Measurements from ENCODE around the gene GFI1B.
"Not testable (repeated sequence)": the region's sequence is repeated elsewhere in the genome, so short reads cannot be mapped to it uniquely, and the experiment has no call there.

The GFI1B gene

DNA sequence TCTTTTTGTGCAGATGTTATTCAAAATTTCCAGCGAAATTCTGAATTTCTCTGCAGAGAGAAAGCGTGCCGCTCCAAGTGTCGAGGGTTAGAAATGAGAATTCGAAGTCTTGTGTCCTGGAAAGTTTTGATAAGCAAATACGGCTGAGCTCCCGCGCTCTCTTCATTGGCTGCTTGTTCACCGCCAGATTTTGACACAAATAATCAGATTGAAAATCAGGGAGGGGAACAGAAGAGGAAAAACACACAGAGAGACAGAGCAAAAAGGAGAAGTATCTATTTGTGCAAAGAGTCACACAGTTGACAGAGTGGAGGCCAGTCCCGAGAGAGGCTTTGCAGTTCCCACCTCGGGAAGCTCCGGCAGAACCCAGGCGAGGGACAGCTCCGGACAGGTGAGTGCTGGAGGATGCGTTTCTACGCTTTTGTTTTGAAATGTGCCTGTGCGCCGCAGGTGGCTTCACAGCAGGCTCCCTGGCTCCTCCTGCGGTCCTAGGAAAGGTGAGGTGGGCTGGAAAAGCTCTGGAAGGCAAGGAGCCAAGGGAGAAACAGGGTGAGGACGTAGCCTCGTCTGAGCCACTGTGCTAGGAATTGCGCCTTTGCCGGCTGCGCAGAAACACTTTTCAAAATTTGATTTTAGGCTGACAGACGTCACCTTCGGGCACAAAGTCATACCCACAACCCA is at the start of gene GFI1B:
Gene GFI1B (plus strand): TSS at position 244 of the 681 bp plus-strand sequence. CDS start 7,985 bp downstream, outside the sequence.
- ATAC-seq: no peak

DNA sequence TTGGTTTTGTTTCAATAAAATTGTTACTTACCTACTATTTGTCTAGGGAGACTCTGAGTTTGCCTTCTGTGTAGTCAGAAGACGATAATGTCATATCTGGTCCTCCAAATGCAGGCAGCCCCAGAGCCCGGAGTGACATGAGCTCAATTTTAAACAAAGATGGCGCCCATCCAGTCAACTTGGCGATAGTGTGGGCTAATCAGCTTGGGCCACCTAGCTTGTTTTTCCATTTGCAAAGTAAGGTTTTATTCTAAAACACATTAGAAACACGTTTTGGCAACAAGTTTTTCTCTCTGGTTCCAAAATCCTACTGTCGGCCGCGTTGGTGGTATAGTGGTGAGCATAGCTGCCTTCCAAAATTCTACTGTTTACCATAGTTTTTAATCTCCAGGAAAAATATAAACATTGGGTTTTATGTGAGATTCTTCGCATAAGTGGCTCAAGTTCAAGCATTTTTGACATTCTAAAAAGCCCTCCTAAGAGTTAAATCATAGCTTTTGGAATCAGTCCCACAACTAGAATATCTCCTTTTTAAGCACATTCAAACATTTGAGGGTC is 47.2 kb upstream of the GFI1B start:
- no peak for ATAC-seq

DNA sequence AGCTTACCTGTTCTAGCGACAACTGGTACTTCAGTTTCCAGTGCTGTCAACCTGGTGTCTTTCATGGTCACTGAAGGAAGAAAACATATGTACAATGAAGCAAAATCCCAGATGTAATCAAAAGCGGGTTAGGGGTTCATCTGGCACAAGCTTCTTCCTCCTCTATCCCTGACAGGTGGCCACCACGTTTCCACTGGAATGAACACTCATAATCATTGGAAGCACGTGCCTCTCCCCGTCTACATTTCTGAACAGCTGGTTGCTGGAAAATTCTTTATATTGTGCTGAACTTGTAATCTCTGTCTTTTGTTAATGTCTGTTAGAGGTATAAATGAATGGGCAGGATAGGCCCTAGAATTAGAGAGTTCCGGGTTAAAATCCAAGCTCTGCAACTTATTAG is 43.5 kb upstream of the GFI1B start:
- ATAC-seq: no peak

DNA sequence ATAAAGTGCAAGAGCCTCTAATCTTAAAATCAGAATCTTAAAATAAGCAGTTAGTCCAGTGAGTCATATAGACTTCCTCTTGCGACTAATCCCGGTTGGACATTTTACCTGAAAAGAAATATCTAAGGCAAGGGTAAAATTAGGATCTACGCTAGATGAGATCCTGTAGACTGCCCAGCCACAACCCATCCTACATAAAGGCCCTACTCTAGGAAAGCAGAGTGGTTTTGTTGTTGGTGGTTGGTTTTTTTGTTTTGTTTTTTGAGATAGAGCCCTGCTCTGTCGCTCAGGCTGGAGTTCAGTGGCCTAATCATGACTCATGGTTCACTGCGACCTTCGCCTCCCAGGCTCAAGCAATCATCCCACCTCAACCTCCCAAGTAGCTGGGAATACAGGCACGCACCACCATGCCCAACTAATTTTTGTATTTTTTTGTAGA is 41.0 kb upstream of the GFI1B start:
- no peak for ATAC-seq

DNA sequence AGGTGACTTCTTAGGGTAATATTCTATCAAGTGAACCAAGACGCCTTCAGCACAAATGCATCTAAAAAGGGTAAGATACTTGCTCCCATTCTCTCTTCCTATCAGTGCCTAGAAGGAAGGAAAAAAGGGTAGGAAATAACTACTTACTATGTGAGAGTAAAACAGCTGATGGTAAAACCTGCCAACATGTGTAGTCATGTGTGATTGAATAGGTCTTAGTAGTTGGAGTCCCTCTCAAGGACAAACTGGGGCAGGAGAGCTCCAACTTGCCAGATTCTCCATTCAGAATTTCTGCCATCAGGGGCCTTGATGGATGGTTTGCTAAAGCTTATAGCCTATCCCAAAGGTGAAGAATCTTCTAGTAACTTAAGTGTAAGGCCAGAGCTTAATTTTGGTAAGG is 39.3 kb upstream of the GFI1B start:
- no peak for ATAC-seq

DNA sequence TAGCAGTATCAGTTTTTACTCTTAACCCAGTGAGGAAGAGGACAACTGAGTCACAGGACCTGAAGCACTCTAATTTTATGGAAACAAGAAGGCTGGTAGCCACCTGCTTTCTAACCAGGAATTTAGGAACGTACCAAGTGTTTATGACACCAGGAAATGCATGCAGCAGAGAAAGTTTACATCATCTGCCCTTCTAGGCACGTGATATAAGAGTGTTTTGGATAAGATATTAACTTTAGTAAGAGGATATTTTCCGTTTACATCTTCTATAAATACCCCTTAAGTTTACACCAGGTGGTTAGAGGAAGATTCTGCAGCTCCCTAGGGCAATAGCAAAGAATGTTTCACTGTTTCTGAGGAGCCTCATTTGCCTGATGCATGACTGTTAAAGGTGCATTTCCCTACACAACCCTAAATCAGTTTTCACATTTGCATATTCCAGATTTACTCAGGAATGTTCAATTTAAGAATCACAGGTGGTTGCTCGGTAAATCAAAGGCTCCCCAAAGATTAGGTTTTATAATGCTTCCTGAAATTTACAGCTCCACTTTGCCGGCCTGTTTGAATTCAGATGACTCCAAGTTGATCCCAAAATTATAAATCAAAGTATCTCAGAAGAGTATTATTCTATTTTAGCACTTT is 35.8 kb upstream of the GFI1B start:
- no peak for ATAC-seq

DNA sequence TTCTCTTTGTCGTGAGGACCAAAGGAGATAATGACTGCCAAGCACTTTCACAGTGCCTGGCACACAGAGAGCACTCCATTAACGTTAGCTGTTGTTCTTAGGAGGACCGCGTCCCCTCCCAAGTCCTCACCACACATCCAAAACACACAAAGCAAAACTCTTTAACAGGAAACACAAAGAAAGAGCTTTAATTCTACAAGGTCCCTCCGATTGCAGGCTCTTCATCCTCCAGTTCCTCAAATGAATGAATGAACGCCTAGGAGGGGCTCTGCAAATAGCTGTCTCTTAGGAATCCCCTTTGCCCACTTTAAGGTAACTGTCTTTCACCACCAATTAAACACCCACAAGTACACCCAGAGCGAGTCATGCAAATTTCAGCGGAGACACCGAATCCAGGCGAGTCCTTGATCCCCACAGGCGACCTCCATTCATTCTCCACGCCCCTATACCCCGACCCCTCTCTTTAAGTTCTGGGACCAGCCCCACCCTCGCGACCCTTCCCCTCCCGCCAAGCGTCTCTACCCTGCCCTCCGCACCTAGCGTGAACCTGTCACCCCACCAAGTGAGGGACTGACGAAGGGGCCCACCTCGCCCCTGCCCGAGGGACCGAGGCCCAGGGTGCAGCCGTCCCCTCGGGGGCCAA is 34.7 kb upstream of the GFI1B start:
- no peak for ATAC-seq

DNA sequence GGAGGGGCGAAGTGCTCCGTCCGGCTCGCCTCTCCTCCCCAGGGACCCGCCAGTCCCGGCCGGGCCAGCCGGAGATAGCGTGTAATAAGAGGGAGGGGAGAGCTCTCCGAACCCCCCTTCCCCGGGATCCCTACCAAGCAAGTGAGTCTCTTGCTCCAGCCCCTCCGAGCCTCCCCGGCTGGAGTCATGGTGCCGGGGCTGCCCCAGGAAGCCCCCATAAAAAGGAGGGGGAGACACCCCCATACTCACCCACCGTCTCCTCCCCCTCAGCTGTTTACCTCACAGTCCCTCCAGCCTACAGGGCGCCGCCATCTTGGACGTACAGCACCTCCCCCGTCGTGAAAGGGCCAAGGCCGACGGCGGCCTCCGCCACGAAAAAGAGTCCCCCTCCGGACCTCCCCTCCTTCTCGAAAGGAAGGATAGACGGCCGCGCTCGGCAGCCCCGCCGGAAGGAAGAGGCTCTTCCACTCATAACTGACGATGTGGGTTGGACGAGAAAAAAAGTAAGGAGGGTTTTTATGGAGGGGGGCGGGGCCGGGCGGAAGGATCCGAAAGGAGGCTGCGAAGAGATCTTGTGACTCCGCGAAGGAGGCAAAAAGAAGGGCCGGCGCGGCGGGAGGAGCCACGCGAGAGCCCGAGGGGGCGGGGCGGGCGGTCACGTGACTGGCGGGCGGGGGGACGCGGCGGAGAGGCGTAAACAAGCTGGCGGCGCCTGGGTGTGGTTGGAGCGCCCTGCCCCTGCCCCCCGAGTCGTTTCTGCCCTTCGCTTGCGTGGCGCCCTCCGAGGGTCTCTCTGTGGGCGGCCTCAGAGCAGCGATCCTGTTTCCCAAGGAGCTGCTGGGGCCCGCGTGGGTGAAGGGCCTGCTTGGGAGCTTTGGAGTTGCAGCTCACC is 34.0 kb upstream of the GFI1B start, which contains the start of gene TSC1:
Gene TSC1 (minus strand): TSS at position 323 of the 892 bp plus-strand sequence. CDS start 15,744 bp downstream, outside the sequence.
- ATAC-seq: peak; percentile 88

DNA sequence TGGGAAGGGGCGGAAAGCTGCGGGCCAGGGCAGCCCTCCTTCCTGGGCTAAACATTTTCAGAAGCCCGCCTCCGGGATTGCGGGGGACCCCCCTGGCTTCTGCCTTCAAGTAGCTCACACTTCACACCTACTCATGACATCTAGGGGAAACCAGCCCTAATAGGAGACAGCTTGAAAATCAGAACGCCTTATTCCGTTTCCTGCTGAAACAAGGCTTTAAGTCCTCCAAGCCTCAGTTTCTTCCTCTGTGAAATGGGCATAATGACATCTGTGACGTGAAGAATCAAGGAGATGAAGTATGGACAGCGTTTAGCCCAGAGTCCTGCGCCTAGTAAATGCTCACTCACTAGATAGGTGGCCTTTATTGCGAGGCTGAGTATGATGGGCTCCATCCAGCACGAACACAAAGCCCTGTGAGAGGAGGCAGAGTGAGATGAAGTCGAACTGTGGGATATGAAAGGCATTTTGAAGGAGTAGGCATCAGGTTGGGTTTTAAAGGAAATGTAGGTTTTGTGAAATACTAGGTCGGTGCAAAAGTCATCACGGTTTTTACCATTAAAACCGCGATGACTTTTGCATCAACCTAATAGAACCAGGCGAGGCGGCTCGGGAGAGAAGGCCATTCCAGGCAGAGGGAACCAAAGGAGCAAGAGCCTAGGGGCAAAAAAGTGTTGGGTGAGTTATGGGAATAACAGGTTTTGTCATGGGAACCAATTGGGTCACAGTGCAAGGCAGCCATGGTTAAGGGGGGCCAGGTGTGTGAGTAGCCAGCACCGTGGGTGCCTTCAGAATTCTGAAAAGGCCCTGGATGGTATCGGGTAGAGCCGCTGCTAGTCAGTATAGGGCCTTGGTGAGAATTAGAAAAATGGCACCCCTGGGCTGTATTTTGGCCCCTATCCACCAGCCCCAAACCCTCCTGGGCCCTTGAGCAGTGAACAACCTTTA is 33.0 kb upstream of the GFI1B start:
- no peak for ATAC-seq

DNA sequence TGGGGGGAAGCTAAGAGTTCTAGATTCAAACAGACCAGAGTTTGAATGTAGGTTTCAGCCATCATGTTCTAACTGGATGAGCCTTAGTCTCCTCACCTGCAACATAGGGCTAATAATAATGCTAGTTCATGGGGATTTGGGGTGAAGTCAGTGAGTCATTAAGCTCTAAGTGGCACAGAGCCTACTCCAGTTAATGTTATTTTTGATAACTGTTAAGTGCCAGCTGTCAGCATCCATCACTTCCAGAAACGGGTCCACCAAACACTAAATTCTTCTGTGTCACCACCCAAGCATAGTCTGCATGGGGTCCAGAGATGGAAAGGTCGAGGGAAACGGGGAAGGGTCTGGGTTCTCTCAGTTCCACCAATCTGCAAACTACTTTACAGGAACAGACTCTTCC is 32.3 kb upstream of the GFI1B start:
- no peak for ATAC-seq

DNA sequence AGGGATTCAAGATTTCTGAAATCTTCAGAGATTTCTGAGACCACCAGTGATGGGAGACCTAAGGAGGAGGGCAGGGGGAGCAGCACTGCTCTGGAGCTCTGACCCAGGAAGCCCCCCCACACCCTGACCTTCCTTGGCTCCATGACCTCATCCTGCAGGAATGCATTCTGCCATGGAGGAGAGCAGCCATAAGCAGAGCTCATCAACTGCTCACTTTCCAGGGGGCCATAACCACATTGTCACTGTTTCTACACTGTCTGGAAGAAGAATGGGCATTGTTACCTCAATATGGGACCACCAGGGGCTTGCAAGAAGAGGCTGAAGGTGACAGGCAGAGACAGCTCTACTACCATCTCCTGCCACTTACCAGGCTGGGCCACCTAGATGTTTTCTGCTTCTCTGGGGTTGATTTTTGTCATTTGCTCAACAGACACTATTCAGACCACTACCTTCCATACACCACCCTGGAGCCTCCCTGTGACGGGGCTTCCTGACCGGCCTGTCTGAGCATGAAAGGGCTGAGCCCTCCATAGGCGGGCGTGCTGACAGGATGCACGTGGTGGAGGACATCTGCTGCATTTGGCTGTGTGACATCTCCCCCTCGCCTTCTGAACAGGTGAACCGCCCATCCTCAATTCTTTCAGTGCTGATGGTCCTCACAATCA is 31.7 kb upstream of the GFI1B start:
- ATAC-seq: no peak

DNA sequence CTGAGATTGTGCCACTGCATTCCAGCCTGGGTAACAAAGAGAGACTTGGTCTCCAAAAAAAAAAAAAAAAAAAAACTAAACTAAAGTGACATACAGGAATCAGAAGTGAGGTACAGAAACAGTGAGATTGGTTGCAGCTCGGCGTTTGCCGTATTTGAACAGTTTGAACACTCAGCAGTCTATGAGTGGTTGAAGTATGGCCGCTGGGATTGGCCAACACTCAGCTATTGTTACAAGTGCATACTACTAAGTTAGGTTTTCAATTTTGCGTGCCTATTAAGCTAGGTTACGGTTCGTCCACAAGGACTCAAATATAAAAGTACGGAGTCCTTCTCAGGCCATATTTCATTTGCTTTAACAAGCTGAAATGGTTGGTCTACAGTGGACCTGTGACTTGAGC is 30.7 kb upstream of the GFI1B start:
- no peak for ATAC-seq

DNA sequence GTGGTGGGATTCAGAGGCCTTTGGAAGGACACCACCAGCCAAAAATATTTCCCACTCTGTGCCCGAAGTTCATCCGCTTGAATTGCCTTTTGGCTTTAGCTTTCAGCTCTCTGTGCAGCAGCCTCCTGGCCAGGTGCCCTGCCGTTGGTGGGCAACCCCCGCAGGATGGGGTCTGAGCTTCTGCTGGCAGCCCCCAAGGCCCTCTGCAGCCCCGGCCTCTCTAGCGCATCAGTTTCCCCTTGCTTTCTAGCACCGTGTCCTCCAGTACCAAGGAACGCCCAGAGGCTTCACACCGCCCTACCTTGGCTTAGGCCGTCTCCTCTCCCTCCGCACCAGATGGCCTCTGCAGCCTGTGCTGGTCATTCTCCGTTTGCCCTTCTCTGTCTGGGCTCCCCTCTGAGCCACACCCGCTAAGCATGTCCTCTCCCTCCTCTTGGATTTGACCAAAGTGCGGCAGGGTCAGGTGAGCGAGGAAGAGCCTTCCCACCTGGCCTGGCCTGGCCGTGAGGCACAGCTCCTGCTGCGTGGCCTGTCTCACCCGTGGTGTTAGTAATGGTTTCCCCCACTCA is 29.9 kb upstream of the GFI1B start:
- ATAC-seq: no peak

DNA sequence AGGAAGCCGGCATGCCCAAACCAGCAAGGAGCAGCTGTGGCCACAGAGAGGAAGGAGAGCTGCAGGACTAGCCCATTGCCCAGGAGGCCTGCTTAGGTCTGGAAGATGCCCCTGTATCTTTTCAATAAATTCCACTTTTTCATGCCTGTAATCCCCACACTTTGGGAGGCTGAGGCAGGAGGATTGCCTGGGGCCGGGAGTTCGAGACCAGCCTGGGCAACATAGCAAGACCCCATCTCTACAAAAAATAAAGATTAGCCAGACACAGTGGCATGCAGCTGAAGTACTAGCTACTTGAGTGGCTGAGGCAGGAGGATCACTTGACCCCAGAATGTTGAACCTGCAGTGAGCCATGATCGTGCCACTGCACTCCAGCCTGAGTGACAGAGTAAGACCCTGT is 28.8 kb upstream of the GFI1B start:
- no peak for ATAC-seq

DNA sequence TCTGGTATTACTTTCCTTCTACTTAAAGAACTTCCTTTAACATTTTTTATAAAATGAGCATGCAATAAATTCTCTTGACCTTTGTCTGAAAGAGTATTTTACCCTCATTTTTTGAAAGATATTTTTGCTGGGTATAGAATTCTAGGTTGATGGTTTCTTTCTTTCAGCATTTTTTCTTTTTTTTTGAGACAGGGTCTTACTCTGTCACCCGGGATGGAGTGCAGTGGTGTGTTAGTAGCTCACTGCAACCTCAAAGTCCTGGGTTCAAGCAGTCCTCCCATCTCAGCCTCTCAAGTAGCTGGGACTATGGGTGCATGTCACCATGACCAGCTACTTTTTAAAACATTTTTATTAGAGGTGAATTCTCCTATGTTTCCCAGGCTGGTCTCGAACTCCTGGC is 23.4 kb upstream of the GFI1B start:
- no peak for ATAC-seq

DNA sequence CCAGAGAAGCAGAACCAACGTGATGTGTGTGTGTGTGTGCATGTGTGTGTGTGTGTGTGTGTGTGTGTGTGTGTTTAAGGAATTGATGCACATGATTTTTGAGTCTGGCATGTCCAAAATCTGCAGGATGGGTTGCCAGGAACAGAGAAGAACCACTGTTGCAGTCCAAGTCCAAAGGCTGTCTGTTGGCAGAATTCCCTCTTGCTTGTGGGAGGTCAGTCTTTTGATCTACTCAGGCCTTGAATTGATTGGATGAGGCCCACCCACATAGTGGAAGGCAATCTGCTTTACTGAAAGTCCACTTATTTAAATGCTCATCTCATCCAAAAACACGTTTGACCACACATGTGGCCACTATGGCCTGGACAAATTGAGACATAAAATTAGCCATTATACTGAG is 22.7 kb upstream of the GFI1B start:
- no peak for ATAC-seq

DNA sequence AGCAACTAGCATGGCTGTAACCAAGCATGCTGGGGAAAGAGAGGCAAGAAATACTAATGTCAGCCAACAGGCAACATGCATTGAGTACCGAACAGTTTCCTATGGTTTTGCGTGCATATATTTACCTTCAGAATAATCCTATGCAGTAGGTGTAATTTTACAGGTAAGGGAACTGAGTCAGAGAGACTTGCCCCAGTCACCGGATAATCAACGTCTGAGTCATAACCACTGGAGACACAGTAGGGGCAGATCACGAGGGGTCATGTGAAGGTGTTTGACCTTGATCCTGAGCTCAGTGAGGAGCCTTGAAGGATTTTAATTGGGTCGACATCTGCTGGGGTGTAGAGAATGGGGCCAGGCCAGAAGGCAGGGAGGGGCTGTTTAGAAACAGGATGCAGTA is 20.7 kb upstream of the GFI1B start:
- no peak for ATAC-seq

DNA sequence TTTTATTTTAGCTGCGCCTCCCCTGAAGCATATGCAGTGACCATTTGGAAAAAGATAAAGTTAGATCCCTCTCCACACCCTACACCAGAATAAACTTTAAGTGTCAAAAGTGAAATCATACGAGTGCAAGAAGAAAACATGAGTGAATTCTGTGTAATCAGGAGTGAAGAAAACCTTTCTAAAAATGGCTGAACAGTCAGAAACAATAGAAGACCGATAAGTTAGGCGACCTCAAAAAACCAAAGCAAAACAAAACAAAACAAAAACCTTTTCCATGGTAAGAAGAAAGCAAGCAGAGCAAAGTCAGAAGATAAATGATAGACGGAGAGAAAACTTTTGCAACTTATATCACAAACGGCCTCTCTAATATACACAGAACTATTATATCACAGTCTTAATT is 17.5 kb upstream of the GFI1B start:
- ATAC-seq: no peak

DNA sequence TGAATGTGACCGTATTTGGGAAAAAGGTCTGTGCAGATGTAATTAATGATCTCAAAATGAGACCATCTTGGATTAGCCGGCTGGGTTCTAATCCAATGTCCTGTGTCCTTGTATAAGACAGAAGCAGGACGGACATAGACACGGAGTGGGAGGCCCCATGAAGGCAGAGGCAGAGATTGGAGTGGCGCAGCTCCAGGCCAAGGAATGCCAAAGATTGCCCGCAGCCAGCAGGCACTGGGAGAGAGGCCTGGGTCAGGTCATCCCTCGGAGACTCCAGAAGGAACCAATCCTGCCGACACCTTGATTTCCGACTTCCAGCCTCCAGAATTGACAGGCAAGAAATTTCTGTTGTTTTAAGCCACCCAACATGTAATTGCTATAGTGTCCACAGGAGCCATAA is 13.0 kb upstream of the GFI1B start:
- ATAC-seq: no peak

DNA sequence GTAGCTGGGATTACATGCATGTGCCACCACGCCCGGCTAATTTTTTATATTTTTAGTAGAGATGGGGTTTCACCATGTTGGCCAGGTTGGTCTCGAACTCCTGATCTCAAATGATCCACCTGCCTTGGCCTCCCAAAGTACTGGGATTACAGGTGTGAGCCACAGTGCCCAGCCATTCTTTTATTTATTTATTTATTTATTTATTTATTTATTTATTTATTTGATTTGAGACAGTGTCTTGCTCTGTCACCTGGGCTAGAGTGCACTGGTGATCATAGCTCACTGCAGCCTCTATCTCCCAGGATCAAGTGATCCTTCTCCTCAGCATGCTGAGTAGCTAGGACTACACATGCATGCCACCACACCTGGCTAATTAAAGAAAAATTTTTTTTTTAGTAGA is 10.6 kb upstream of the GFI1B start:
- not testable (repeated sequence) for ATAC-seq

DNA sequence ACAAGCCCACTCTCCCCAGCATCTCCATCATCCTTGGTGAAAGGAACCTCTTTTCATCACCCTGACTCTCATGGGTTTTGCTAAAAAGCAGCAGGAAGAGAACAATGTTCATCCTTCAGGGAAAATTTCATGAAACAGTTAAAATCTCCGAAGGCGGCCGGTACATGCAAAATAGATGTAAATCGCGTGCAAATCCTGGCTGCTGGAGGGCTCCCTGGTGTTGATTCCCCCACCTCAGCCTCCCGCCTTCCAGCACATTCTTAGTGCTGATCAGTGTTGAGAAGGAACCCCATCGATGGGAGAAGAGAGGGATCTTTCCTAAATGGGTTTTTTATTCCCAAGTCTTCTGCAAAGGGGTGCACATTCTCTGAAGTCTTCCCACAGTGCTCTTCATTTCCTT is 8.7 kb upstream of the GFI1B start:
- no peak for ATAC-seq
